ENCODE data around the gene DMAC2.
"Not testable (repeated sequence)": the region's sequence is repeated elsewhere in the genome, so short reads cannot be mapped to it uniquely, and the experiment has no call there.

Gene DMAC2

GRCh38 chr19:41422456-41422855, 17.3 kb downstream of the DMAC2 start:
- DNase-seq (ENCODE audit: low read depth) = no peak

GRCh38 chr19:41421973-41422372, 17.7 kb downstream of the DMAC2 start:
- no peak for DNase-seq (ENCODE audit: low read depth)

DNA sequence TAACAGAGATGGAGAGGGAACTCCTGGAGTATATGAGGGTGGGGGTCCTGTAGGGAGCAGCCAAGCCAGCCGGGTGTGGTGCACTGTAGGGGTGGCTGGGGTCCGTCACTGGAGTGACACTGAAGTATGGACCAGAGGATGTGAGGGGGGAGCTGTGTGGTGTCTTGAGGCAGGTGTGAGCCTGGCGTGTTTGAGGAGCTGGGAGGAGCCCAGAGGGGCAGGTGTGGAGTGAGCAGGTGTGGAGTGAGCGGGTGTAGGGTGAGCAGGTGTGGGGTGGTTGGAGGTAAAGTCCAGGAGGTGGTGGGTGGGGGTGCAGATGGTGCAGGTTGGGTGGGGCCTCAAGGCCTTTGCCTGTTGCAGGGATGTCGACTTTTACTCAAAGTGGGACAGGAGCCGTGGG, 18.4 kb downstream of the DMAC2 start:
- DNase-seq (ENCODE audit: low read depth) = no peak

- no peak for DNase-seq (ENCODE audit: low read depth)
These were observed 19.4 kb downstream of the DMAC2 start for GRCh38 chr19:41420101-41420880.

DNA sequence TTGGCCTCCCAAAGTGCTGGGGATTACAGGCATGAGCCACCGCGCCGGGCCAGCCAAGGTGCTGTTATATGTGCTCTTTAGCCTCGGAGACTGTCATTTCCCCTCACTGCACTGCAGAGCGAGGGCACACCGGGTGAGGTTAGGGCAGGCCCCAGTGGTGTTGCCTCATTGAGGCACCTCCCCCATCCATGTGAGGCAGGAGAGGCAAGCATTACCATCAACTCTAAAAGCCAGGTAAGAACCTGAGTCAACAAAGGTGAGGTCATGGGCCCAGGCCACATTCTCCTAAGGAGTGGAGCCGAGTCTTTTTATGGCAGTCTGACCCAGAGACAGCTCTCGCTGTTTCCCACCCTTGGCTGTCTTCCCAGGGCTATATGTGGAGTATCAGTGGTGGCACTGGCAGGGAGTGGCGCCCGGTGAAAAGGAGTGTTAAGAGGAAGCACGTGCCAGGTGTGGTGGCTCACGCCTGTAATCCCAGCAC, 23.5 kb downstream of the DMAC2 start:
- DNase-seq (ENCODE audit: low read depth) = no peak

- no peak for DNase-seq (ENCODE audit: low read depth)
These were observed 24.5 kb downstream of the DMAC2 start for GRCh38 chr19:41415154-41415571.

GRCh38 chr19:41414461-41414860, 25.3 kb downstream of the DMAC2 start:
- DNase-seq (ENCODE audit: low read depth) = no peak

DNA sequence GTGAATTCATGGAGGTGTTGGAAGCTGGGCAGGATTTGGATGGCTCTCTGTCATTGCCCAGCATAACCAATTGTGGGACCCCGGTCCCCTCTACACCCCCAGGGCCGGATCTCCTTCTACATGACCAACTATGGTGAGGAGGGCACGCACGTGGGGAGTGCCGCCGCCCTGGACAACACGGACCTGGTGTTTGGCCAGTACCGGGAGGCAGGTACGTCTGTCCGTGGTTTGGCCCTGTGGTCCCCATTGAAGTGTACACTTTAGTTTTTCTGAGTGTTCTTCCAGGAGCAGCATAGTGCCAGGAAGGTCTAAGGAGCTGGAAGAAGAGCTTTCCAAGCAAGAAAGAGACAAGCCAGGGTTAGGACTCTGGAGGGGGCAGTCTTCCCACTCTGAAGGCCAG, 25.8 kb downstream of the DMAC2 start:
- no peak for DNase-seq (ENCODE audit: low read depth)

GRCh38 chr19:41412953-41413352, 26.8 kb downstream of the DMAC2 start:
- no peak for DNase-seq (ENCODE audit: low read depth)

DNA sequence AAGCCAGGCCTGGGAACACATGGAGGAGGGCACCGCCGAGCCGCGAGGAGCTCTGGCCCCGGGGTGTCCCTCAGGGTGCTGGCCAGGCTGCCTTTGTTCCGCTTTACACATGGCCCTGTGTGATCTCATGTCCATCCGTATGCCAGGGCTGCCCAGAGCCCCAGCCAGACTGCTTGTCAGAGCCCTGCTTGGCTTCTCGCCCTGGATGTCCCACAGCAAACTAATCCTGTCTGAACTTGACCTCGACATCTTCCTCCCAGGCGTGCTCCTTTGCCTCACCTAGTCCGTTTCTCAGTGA, 27.8 kb downstream of the DMAC2 start:
- no peak for DNase-seq (ENCODE audit: low read depth)

DNA sequence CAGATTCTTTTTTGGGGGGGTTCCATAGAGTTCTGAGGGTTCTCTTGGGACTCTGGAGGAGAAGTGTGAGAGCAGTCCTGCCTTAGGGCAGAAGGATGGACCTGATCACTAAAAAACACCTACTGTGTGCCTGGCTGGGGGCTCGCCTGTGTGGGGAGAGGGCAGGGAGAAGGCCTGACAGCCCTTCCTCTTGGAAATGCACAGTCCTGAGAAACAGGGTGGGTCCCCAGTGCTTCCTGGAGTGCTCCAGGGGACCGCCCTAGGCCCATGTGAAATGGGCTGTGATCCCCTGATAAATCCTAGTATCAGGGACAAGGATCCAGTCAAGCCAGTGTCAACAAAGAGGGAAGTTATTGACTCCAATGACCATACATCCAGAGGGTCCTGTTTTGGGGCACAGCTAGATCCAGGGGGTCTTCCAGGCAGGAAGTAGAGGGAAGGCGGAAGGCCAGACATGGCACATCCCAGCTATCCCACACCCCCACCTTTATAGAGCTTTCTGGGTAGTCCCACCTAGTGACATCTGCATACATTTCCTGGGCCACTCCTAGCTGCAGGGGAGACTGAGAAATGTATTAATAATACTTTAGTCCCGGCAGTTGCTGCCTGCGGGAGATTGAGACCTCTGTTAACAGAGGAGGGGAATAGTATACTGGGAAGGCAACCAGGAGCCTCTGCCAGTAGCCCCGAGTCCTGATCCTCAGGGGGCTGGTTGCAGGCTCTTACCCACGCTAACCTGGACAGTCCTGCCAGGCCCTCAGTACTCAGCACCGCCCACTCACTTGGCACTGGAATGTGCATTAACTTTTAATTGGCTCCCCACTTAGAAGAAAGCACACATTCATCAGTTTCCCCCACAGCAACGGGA, 28.4 kb downstream of the DMAC2 start:
- DNase-seq (ENCODE audit: low read depth) = no peak

DNA sequence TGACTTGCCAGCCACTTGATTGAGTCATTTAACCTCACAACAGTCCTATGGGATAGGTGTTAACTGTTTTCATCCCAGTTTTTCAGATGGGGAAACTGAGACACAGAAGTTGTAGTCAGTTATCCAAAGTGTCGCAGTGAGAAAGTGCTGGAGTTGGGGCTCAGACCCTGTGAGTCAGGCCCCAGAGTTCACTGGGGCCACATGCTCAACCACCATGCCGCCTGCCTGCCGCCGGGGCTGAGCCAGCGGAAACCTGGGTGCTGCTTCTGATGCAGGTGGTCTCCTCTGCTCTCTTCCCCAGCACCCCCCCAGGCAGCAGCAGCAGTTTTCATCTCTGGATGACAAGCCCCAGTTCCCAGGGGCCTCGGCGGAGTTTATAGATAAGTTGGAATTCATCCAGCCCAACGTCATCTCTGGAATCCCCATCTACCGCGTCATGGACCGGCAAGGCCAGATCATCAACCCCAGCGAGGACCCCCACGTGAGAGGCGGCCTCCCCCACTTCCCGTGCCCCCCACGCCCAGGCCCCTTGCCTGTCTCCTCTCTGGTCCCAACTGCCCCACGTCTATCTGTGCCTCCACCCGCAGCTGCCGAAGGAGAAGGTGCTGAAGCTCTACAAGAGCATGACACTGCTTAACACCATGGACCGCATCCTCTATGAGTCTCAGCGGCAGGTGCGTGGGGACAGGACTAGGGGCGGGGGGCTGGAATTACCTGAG, 29.2 kb downstream of the DMAC2 start:
- DNase-seq (ENCODE audit: low read depth) = no peak

- DNase-seq (ENCODE audit: low read depth) = no peak
These were observed 30.4 kb downstream of the DMAC2 start for GRCh38 chr19:41409288-41409687.

GRCh38 chr19:41408846-41409245, 30.9 kb downstream of the DMAC2 start:
- not testable (repeated sequence) for DNase-seq (ENCODE audit: low read depth)

GRCh38 chr19:41408256-41408655, 31.5 kb downstream of the DMAC2 start:
- DNase-seq (ENCODE audit: low read depth) = no peak

GRCh38 chr19:41407271-41407670, 32.4 kb downstream of the DMAC2 start:
- no peak for DNase-seq (ENCODE audit: low read depth)

DNA sequence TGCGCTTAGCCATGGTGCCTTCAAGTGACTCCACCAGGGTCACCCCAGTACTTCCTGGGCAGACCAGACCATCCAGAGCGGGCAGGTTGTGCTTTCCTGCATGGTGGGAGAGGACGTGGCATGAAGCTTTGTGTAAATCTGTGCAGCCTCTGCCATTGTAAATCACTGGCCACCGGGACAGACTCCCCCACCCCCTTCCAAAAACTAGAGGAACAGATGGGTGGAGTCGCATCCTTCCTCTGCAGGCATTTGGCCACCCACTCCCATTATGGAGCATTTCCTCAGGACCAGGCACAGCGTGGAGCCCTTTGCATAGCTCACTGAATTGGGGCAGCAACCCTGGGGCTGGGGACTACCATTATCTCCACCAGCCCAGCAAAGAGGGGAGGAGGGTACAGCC, 33.9 kb downstream of the DMAC2 start:
- DNase-seq (ENCODE audit: low read depth) = no peak

GRCh38 chr19:41403181-41403970, 36.3 kb downstream of the DMAC2 start:
- no peak for DNase-seq (ENCODE audit: low read depth)

- no peak for DNase-seq (ENCODE audit: low read depth)
These were observed 37.7 kb downstream of the DMAC2 start for GRCh38 chr19:41402010-41402409.

DNA sequence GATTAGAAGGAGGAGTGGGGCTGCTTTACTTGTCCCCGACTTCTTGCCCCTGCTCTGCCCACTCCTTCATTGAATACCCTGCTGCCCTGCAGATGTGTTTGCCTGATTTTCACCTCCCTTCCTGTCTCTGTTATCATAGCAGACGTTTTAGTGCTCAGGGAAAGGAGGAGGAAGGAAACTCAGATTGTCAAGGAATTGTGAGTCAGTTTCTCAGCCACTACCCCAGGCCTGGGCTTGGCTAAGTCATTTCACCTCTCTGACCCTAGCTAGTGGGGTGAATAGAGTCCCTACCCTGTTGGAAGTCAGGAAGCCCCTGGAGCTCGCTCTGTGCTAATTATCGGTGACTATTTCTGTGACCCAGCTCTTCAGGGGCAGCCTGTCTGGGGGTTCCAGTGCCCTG, 38.2 kb downstream of the DMAC2 start:
- no peak for DNase-seq (ENCODE audit: low read depth)

DNA sequence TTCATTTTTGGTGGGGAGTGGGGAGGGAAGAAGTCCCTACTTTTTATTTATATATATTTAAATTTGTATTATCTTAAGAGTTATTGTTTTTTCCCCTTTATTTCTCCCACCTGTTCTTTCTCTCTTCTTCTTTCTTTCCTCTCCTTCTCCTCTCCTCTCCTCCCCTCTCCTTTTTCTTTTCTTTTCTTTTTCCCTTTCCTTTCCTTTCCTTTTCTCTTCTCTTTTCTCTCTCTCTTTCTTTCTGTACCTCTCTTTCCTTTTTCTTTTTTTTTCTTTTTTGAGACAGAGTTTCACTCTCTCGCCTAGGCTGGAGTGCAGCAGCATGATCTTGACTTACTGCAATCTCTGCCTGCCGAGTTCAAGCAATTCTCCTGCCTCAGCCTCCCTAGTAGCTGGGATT, 40.2 kb downstream of the DMAC2 start:
- DNase-seq (ENCODE audit: low read depth) = no peak

DNA sequence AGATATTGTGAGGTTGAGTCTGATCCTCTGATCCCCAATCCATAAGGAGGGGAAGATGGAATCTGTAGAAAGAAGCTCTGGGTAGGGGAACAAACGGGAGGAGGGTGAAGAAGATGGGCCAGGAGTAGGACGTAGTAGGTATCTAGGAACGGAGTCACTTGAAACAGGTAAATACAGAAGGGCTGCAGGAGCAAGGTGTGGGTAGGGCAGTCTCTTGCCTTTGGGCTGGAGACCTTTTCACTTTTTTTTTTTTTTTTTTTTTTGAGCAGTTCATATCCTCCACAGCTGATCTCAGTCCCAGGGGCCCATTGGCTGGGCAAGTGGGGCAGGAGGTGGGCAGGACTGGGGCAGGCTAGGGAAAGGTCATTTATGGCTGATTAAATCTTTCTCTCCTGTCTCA, 40.6 kb downstream of the DMAC2 start:
- DNase-seq (ENCODE audit: low read depth) = no peak
